ENCODE results near the gene DMD. TPM values are rescaled to one million over a fixed set of nuclear protein-coding genes. Genes with fewer than 3 reads are reported as not detected.

Gene DMD
- total and polyA plus RNA-seq, 2 donors (not counting 1 experiment from before 2014, with no cell fraction given) = 2.0 to 51.8 TPM

- Mint-ChIP-seq H3K27ac (no peak overlapping the region), H3K4me3 (no peak overlapping the region), H3K9me3 (ENCODE audit: insufficient read depth) (no peaks in the 10 kb centered on the region), H3K27me3 (no peaks in the 10 kb centered on the region), H3K4me1 (no peaks in the 10 kb centered on the region)
- ATAC-seq (ENCODE audit: low read depth) (no peak), DNase-seq (no peak)
- ChIA-PET CTCF (no interaction called here), POLR2A (no interaction called here)
- H4K20me1 ChIP-seq (ENCODE audit: control insufficient read depth, insufficient read depth, low read length, poor library complexity, severe bottlenecking) = no peaks in the 10 kb centered on the region
- no peak overlapping the region for H3K4me2 ChIP-seq (replicated peaks; ENCODE audit: low read depth, low read length, poor library complexity, severe bottlenecking)
- no peak overlapping the region for H3K9ac ChIP-seq (ENCODE audit: low read length)
- H3K27me3 ChIP-seq (replicated peaks in 1 of 4; ENCODE audit: control extremely low read depth in 1 of 4, control insufficient read depth in 3 of 4, insufficient read depth in 4 of 4, low read length in 3 of 4) = no peaks in the 10 kb centered on the region
- TF ChIP-seq EZH2 (IDR thresholded peaks at IDR 0.05; ENCODE audit: borderline replicate concordance, insufficient read depth, low read depth, low read length, poor library complexity, severe bottlenecking) (no peak), CTCF (IDR thresholded peaks at IDR 0.05) (no peak)
- intact Hi-C loops (cut with micrococcal nuclease) = no loop called here
- no peaks in the 10 kb centered on the region for H3K36me3 ChIP-seq (replicated peaks in 1 of 2; ENCODE audit: control extremely low read depth in 1 of 2, control insufficient read depth in 1 of 2, extremely low read depth in 1 of 2, insufficient read depth in 2 of 2, low read length in 1 of 2)
- no peaks in the 10 kb centered on the region for H3K79me2 ChIP-seq (ENCODE audit: control insufficient read depth, insufficient read depth, low read length)
- no peaks in the 10 kb centered on the region for H3K4me1 ChIP-seq (ENCODE audit: control insufficient read depth in 2 of 2, insufficient read depth in 2 of 2, low read length in 2 of 2)
- no peak overlapping the region for H2AFZ ChIP-seq (ENCODE audit: insufficient read depth, low read depth, low read length, poor library complexity, severe bottlenecking)
- H3K9me3 ChIP-seq (ENCODE audit: control extremely low read depth in 1 of 3, control insufficient read depth in 2 of 3, insufficient read depth in 1 of 3, low read length in 2 of 3) = no peaks in the 10 kb centered on the region
- no peak overlapping the region for H3K4me3 ChIP-seq (ENCODE audit: control extremely low read depth in 1 of 5, extremely low read depth in 1 of 5, insufficient read depth in 1 of 5, low read depth in 2 of 5, low read length in 4 of 5)
- no peak overlapping the region for H3K27ac ChIP-seq (ENCODE audit: low read length in 2 of 2)
- 83% methylated on average over 1 of the region's 5 CpGs for WGBS (ENCODE audit: insufficient coverage)
These were observed 6.5 kb downstream of the DMD start for GRCh38 chrX:33204889-33205288.

GRCh38 chrX:33198561-33199279 lies 12.6 kb downstream of the DMD start:
- Histone ChIP-seq H2AFZ (ENCODE audit: insufficient read depth, low read depth, low read length, poor library complexity, severe bottlenecking) (no peak overlapping the region), H3K9me3 (ENCODE audit: control extremely low read depth in 1 of 3, control insufficient read depth in 2 of 3, insufficient read depth in 1 of 3, low read length in 2 of 3) (no peaks in the 10 kb centered on the region), H3K27ac (ENCODE audit: low read length in 2 of 2) (no peak overlapping the region), H3K27me3 (replicated peaks in 1 of 4; ENCODE audit: control extremely low read depth in 1 of 4, control insufficient read depth in 3 of 4, insufficient read depth in 4 of 4, low read length in 3 of 4) (no peaks in the 10 kb centered on the region), H4K20me1 (ENCODE audit: control insufficient read depth, insufficient read depth, low read length, poor library complexity, severe bottlenecking) (no peaks in the 10 kb centered on the region), H3K4me1 (ENCODE audit: control insufficient read depth in 2 of 2, insufficient read depth in 2 of 2, low read length in 2 of 2) (no peaks in the 10 kb centered on the region), H3K79me2 (ENCODE audit: control insufficient read depth, insufficient read depth, low read length) (no peaks in the 10 kb centered on the region), H3K4me2 (replicated peaks; ENCODE audit: low read depth, low read length, poor library complexity, severe bottlenecking) (no peak overlapping the region), H3K9ac (ENCODE audit: low read length) (no peak overlapping the region), H3K36me3 (replicated peaks in 1 of 2; ENCODE audit: control extremely low read depth in 1 of 2, control insufficient read depth in 1 of 2, extremely low read depth in 1 of 2, insufficient read depth in 2 of 2, low read length in 1 of 2) (no peaks in the 10 kb centered on the region), H3K4me3 (ENCODE audit: control extremely low read depth in 1 of 5, extremely low read depth in 1 of 5, insufficient read depth in 1 of 5, low read depth in 2 of 5, low read length in 4 of 5) (no peak overlapping the region)
- no peak for TF ChIP-seq CTCF (IDR thresholded peaks at IDR 0.05)
- TF ChIP-seq EZH2 (IDR thresholded peaks at IDR 0.05; ENCODE audit: borderline replicate concordance, insufficient read depth, low read depth, low read length, poor library complexity, severe bottlenecking) = no peak
- ChIA-PET CTCF (no interaction called here), POLR2A (no interaction called here)
- no peaks in the 10 kb centered on the region for H3K4me1 Mint-ChIP-seq
- ATAC-seq (ENCODE audit: low read depth) (no peak), DNase-seq (no peak)
- H3K9me3 Mint-ChIP-seq (ENCODE audit: insufficient read depth) = no peaks in the 10 kb centered on the region
- H3K27ac Mint-ChIP-seq = no peak overlapping the region
- WGBS (ENCODE audit: insufficient coverage) = 51% methylated on average over 2 of the region's 8 CpGs
- no peak overlapping the region for H3K4me3 Mint-ChIP-seq
- no peaks in the 10 kb centered on the region for H3K27me3 Mint-ChIP-seq
- intact Hi-C loops (cut with micrococcal nuclease) = no loop called here
